DND-41 (cell line): ENCODE data around the gene TP53I13.

Experiments used
- ATAC-seq: fragments of 200-7000 bp; cut with Tn5 transposase; 3 replicates; pipeline ENCODE4 v1.9.1; 2021; ENCODE audit warnings: low read depth; ENCODE audit not compliant: insufficient read depth
- DNase-seq: peaks from one replicate; pipeline ENCODE4 v3.0.0-alpha.2; 2020
- H2AFZ ChIP-seq: 2 replicates; pipeline ENCODE4 v1.6.0; 2012; ENCODE audit warnings: low read depth, low read length
- H3K27ac ChIP-seq: 2 replicates; pipeline ENCODE4 v1.5.1; 2012; ENCODE audit warnings: low read length, inconsistent platforms
- H3K27me3 ChIP-seq: fragments of 200-600 bp; sonication (generic); 2 replicates; pipeline ENCODE4 v1.6.0; 2012; ENCODE audit warnings: low read length, mild to moderate bottlenecking, inconsistent platforms; ENCODE audit not compliant: insufficient read depth, poor library complexity
- H3K36me3 ChIP-seq: 2 replicates; pipeline ENCODE4 v1.5.1; 2012; ENCODE audit warnings: low read length, inconsistent platforms; ENCODE audit not compliant: insufficient read depth
- H3K4me1 ChIP-seq: 2 replicates; pipeline ENCODE4 v1.5.1; 2012; ENCODE audit warnings: mild to moderate bottlenecking, low read length; ENCODE audit not compliant: insufficient read depth
- H3K4me2 ChIP-seq: 2 replicates; pipeline ENCODE4 v1.6.0; 2012; ENCODE audit warnings: mild to moderate bottlenecking, moderate library complexity, low read length, inconsistent platforms; ENCODE audit not compliant: insufficient read depth
- H3K4me3 ChIP-seq, 2 experiments: fragments of 200-600 bp in 1 of 2; shearing (Covaris generic) in 1 of 2; 2 replicates each; pipeline ENCODE4 v1.5.1; 2012 to 2016; ENCODE audit warnings: inconsistent platforms in 2 of 2, low read length in 2 of 2, mild to moderate bottlenecking in 2 of 2, low read depth in 1 of 2, moderate library complexity in 1 of 2
- H3K79me2 ChIP-seq: 2 replicates; pipeline ENCODE4 v1.6.0; 2012; ENCODE audit warnings: low read length, inconsistent platforms; ENCODE audit not compliant: insufficient read depth
- H3K9ac ChIP-seq: 2 replicates; pipeline ENCODE4 v1.6.0; 2012; ENCODE audit warnings: low read depth, mild to moderate bottlenecking, inconsistent platforms, low read length, moderate library complexity
- H3K9me3 ChIP-seq: 2 replicates; pipeline ENCODE4 v1.5.1; 2012; ENCODE audit warnings: low read length, moderate library complexity, mild to moderate bottlenecking, inconsistent platforms; ENCODE audit not compliant: insufficient read depth, severe bottlenecking
- H4K20me1 ChIP-seq: 2 replicates; pipeline ENCODE4 v1.6.0; 2012; ENCODE audit warnings: low read length; ENCODE audit not compliant: insufficient read depth
- CTCF ChIP-seq: IDR thresholded peaks from 2 replicates; pipeline ENCODE4 v1.5.1; 2012; ENCODE audit warnings: borderline replicate concordance, low read length, moderate library complexity, mild to moderate bottlenecking; ENCODE audit not compliant: poor library complexity, severe bottlenecking; ENCODE audit errors: extremely low read depth
- EZH2 ChIP-seq: IDR thresholded peaks from 3 replicates; pipeline ENCODE4 v1.6.1; 2012; ENCODE audit warnings: borderline replicate concordance, low read depth, mild to moderate bottlenecking, moderate library complexity, low read length, inconsistent platforms; ENCODE audit not compliant: severe bottlenecking

The TP53I13 gene

DNA sequence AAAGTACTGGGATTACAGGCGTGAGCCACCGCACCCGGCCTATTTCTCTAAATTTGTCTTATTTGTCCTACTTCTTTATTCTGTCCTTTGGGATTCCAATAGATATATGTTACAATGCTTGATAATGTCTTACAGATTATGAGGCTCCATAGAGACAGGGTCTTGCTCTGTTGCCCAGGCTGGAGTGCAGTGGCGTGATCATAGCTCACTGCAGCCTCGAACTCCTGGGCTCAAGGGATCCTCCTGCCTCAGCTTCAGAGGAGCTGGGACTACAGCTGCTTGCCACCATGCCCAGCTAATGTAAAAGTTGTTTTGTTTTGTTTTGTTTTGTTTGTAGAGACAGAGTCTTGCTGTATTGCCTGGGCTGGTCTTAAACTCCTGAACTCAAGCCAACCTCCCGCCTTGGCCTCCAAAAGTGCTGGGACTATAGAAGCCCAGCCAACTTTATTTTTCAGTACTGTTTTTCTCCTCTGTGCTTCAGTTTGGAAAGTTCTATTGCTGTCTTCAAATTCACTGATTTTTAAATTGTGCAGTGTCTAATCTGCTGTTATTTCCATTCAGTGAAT lies 34.7 kb downstream of the TP53I13 start:
- no peaks in the 10 kb centered on the region for H3K79me2 ChIP-seq
- peaks cover 13% of the 10 kb centered on the region for H4K20me1 ChIP-seq
- H3K4me2 ChIP-seq, result no peak overlapping the region
- no peaks in the 10 kb centered on the region for H3K4me1 ChIP-seq
- H2AFZ ChIP-seq, result no peak overlapping the region
- no peak for TF ChIP-seq CTCF
- no peak for TF ChIP-seq EZH2
- H3K27ac ChIP-seq, result no peak overlapping the region
- DNase-seq (no peak), ATAC-seq (no peak)
- no peaks in the 10 kb centered on the region for H3K27me3 ChIP-seq
- H3K36me3 ChIP-seq, result no peaks in the 10 kb centered on the region
- no peak overlapping the region for H3K9ac ChIP-seq
- H3K4me3 ChIP-seq, result no peak overlapping the region
- H3K9me3 ChIP-seq, result no peaks in the 10 kb centered on the region

GRCh38 chr17:29607557-29608195 lies 39.2 kb downstream of the TP53I13 start:
- no peak overlapping the region for H2AFZ ChIP-seq
- no peak overlapping the region for H3K27ac ChIP-seq
- peaks cover 6% of the 10 kb centered on the region for H3K36me3 ChIP-seq
- no peaks in the 10 kb centered on the region for H3K9me3 ChIP-seq
- H3K9ac ChIP-seq, result no peak overlapping the region
- H3K4me3 ChIP-seq, result no peak overlapping the region
- H3K4me1 ChIP-seq, result no peaks in the 10 kb centered on the region
- DNase-seq (no peak), ATAC-seq (no peak)
- H3K27me3 ChIP-seq, result no peaks in the 10 kb centered on the region
- H4K20me1 ChIP-seq, result peaks cover 18% of the 10 kb centered on the region
- H3K4me2 ChIP-seq, result no peak overlapping the region
- no peak for TF ChIP-seq CTCF
- no peak for TF ChIP-seq EZH2
- no peaks in the 10 kb centered on the region for H3K79me2 ChIP-seq

- TF ChIP-seq EZH2 (no peak), CTCF (no peak)
- Histone ChIP-seq H3K4me3 (no peak overlapping the region), H3K27me3 (no peaks in the 10 kb centered on the region), H3K27ac (no peak overlapping the region), H4K20me1 (peaks cover 18% of the 10 kb centered on the region), H3K4me2 (no peak overlapping the region), H3K79me2 (no peaks in the 10 kb centered on the region), H3K4me1 (no peaks in the 10 kb centered on the region), H3K36me3 (peaks cover 10% of the 10 kb centered on the region), H2AFZ (no peak overlapping the region), H3K9ac (no peak overlapping the region), H3K9me3 (no peaks in the 10 kb centered on the region)
- DNase-seq (no peak), ATAC-seq (no peak)
These were observed 40.5 kb downstream of the TP53I13 start for GRCh38 chr17:29608986-29609385.
